ENCODE results near the gene SLC25A41. TPM values are rescaled to one million over a fixed set of nuclear protein-coding genes. Genes with fewer than 3 reads are reported as not detected.

SLC25A41 gene
- total RNA-seq, 2 donors from 2014 or later: 0.18 to 0.57 TPM

DNA sequence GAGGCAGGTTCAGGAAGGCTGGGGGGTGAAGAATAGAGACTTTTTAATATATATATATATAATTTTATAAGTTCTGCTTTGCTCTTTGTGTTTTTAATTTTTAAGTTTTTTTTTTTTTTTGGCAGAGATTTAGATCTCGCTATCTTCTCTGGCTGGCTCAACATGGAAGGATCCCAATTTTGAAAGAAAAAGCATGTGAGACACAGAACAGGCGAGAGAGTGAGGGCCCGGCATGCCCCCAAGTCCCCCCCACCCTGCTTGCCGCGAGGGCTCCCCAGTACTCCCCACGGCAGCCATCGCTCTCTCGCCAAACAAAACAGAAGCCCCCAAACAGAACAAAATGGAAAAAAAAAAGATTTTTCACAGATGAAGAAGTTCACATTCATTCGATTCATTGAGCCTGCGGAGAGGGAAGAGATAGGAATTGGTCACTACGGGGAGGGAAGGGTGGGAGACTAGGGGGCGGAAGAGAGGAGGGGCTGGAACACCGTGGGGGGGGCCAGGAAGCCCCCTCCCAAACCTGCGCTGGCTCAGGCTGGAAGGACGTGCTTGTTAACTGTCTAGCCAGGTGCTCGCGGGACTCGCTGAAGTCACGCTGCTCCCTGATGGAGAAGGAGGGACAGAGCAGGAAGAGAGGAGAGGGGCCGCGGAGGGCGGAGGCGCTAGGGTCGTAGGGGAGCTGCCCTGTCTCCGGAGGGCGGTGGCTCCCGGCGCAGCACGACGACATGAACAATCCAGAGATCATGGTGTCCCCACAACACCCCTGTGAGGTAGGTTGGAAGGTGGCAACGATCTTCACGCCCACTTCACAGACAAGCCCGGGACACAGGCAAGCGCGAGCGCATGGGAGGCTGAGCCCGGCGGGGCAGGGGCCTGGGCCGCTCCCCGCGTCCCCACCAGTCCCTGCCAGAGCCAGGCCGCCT, 19.6 kb downstream of the SLC25A41 start:
- 43% methylated on average over 42 of the region's 42 CpGs for WGBS
- H3K4me1 ChIP-seq (replicated peaks): no peaks in the 10 kb centered on the region
- intact Hi-C loops (cut with DNase I): no loop called here
- H3K36me3 ChIP-seq: peaks cover 16 to 41% of the 10 kb centered on the region in 2 donors
- DNase-seq (ENCODE audit: low spot score): no peak
- TF ChIP-seq POLR2A (IDR thresholded peaks at IDR 0.05) (no peak), POLR2AphosphoS5 (IDR thresholded peaks at IDR 0.05) (no peak)
- TF ChIP-seq, protein P1, sequence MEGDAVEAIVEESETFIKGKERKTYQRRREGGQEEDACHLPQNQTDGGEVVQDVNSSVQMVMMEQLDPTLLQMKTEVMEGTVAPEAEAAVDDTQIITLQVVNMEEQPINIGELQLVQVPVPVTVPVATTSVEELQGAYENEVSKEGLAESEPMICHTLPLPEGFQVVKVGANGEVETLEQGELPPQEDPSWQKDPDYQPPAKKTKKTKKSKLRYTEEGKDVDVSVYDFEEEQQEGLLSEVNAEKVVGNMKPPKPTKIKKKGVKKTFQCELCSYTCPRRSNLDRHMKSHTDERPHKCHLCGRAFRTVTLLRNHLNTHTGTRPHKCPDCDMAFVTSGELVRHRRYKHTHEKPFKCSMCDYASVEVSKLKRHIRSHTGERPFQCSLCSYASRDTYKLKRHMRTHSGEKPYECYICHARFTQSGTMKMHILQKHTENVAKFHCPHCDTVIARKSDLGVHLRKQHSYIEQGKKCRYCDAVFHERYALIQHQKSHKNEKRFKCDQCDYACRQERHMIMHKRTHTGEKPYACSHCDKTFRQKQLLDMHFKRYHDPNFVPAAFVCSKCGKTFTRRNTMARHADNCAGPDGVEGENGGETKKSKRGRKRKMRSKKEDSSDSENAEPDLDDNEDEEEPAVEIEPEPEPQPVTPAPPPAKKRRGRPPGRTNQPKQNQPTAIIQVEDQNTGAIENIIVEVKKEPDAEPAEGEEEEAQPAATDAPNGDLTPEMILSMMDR (IDR thresholded peaks at IDR 0.05): no peak
- H3K27ac ChIP-seq: no peak overlapping the region
- no peaks in the 10 kb centered on the region for H3K27me3 ChIP-seq (replicated peaks; ENCODE audit: insufficient read depth)
- H3K4me3 ChIP-seq: no peak overlapping the region
- no peaks in the 10 kb centered on the region for H3K9me3 ChIP-seq

DNA sequence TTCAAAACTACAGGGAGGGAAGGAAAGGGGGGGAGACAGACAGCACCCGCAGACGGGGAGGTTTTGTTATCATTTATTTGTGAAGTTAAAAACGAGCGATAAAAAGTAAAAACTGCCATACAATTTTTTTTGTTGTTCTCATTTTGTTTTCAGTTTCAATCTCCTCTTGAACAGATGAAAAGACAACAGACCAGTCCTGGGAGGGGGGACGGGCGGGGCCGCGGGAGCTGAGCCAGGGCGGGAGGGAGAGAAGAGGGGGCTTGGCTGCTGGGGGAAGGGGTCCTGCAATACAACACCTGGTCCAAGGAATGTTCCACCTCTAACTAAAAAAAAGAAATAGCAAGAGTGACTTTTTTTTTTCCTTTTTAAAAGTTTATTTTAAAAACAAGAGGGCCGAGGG, 20.3 kb downstream of the SLC25A41 start:
- DNase-seq (ENCODE audit: low spot score): no peak
- no peaks in the 10 kb centered on the region for H3K27me3 ChIP-seq (replicated peaks; ENCODE audit: insufficient read depth)
- 30% methylated on average over 10 of the region's 10 CpGs for WGBS
- no peak overlapping the region for H3K4me3 ChIP-seq
- H3K36me3 ChIP-seq: peaks cover 16 to 35% of the 10 kb centered on the region in 2 donors
- H3K9me3 ChIP-seq: no peaks in the 10 kb centered on the region
- TF ChIP-seq POLR2AphosphoS5 (IDR thresholded peaks at IDR 0.05) (no peak), POLR2A (IDR thresholded peaks at IDR 0.05) (no peak)
- TF ChIP-seq, protein P1 (IDR thresholded peaks at IDR 0.05): no peak
- intact Hi-C loops (cut with DNase I): no loop called here
- H3K27ac ChIP-seq: peak overlapping the region in 1 of 2 donors; percentile 31
- H3K4me1 ChIP-seq (replicated peaks): no peaks in the 10 kb centered on the region

DNA sequence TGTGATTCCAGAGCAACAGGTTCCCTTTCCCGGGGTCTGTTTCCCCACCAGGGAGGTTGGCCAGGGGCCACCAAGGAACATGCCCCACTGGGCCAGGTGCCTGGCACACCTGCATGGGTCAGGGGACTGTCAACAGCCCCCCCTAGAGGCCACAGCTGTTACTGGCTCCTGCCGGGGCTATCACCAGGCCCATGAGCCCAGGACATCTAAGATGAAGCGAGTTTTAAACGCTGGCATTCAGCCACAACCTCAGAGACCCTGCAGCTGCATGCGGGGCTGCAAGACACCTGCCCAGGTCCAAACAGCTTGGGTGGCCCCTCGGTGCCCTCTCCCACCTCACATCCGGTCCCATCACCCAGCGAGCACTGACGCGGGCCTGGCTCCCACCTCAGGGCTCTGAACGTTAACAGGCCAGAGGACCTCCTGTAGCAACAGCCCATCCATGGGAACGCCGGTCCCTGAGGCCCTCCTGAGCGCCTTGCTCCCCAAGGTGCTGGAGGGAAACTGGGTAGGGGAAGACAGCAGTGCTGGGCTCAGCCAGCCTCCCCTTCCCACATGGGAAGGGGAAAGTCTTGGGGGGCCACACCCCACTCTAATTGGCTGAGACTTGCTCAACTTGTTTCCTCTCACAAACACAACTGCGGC, 21.0 kb downstream of the SLC25A41 start:
- no peak overlapping the region for H3K4me3 ChIP-seq
- H3K9me3 ChIP-seq: no peaks in the 10 kb centered on the region
- WGBS: 34% methylated on average over 15 of the region's 15 CpGs
- no peak for TF ChIP-seq POLR2A (IDR thresholded peaks at IDR 0.05)
- TF ChIP-seq, protein P1 (IDR thresholded peaks at IDR 0.05): peak in 2 of 4 experiments; percentile 19 to 39
- TF ChIP-seq POLR2AphosphoS5 (IDR thresholded peaks at IDR 0.05): no peak
- H3K27ac ChIP-seq: peak overlapping the region in 1 of 2 donors; percentile 31
- DNase-seq (ENCODE audit: low spot score): peak; percentile 35
- H3K36me3 ChIP-seq: peaks cover 16 to 28% of the 10 kb centered on the region in 2 donors
- no peaks in the 10 kb centered on the region for H3K4me1 ChIP-seq (replicated peaks)
- H3K27me3 ChIP-seq (replicated peaks; ENCODE audit: insufficient read depth): no peaks in the 10 kb centered on the region
- intact Hi-C loops (cut with DNase I): no loop called here

DNA sequence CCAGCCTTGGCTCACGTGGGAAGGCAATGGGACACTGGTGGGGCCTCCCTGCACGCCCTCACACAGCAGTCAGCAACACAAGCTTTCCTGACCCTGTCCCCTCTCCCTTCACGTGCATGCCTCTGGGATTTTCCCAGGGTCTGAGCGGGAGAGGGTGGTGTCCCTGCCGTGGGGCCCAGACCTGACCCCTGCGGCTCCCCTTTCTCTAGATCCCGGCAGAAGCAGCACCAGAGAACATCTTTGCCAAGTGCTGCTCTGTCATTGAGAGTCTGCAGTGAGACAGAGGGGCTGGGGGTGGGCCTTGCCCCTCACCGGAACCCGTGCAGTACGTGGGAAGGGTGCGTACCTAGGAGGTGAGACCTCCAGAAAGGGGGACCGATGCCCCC, 21.5 kb downstream of the SLC25A41 start:
- intact Hi-C loops (cut with DNase I): no loop called here
- Histone ChIP-seq H3K27ac (no peak overlapping the region), H3K9me3 (no peaks in the 10 kb centered on the region), H3K36me3 (peaks cover 16 to 23% of the 10 kb centered on the region in 2 donors), H3K4me1 (replicated peaks) (no peaks in the 10 kb centered on the region), H3K27me3 (replicated peaks; ENCODE audit: insufficient read depth) (no peaks in the 10 kb centered on the region), H3K4me3 (no peak overlapping the region)
- TF ChIP-seq POLR2AphosphoS5 (IDR thresholded peaks at IDR 0.05): no peak
- no peak for TF ChIP-seq POLR2A (IDR thresholded peaks at IDR 0.05)
- TF ChIP-seq, protein P1 (IDR thresholded peaks at IDR 0.05): no peak
- no peak for DNase-seq (ENCODE audit: low spot score)
- WGBS: 75% methylated on average over 12 of the region's 12 CpGs

Measured in prostate gland (tissue), 2 donors.